ENCODE measurements around the gene PPM1K. TPM values are rescaled to one million over a fixed set of nuclear protein-coding genes. Genes with fewer than 3 reads are reported as not detected.

Gene PPM1K
- total RNA-seq, 1 donor from 2014 or later, result 23.2 TPM

DNA sequence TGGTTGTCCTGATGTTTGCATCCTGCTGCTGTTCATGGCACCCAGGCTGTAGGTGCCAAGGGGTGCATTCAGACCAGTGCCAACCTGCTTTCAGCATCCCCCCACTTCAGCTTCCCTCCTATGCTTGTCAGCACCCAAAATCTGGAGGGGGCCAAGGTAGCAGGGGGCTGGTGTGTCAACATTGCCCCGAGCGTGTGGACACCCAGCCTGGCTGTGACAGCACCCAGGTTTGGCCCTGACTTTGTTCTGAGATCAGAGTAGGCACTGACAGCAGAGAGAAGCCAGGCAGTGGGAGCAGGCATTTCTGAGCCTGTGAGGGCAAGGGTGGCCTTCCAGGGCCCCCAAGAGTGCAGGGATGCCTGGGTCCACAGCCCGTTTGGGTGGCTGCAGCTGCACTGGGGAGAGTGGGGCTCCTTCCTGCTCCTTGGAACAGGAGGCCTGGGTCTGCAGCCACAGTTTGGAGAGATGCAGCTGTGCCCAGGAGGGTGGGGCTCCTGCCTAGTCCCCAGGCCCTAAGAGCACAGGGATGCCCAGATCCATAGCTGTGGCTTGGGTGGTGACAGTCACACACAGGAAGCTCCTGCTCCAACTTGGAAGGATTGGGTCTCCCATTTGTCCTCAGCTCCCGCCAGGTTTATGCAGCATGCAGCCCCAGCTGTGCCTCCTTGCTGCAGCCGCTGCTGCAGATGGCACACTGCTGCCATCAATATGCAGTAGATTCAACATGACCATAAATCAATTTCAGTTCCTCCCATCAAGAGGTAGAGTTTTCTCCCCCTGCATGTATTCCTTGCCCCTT lies 12.3 kb upstream of the PPM1K start:
- no peaks in the 10 kb centered on the region for H3K27me3 Mint-ChIP-seq

DNA sequence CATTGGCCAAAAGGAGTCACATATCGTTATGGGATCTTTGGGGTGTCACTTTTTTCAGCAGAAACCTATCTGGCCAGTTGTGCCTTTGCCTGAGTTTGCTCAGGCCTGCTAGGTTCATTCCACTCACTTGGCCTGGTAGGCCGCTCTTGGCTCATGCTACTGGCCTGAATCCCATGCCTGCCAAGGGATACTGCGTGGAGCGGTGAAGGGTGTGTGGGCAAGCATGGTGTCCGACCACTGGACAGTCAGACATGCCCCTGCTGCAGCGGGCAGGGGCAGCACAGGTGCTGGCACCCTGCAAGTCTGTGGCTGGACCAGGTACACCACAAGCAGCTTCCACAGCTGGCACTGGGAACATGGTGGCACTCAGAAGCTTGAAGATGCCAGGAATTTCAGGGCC lies 11.3 kb upstream of the PPM1K start:
- no peaks in the 10 kb centered on the region for H3K27me3 Mint-ChIP-seq
- TF ChIP-seq CTCF (conservative IDR thresholded peaks at IDR 0.05), result no peak
- DNase-seq (ENCODE audit: extremely low spot score, unreplicated experiment), result no peak
- H3K27ac Mint-ChIP-seq, result no peak overlapping the region
- H3K4me1 Mint-ChIP-seq (ENCODE audit: unreplicated experiment), result no peaks in the 10 kb centered on the region
- no peak overlapping the region for H3K4me3 Mint-ChIP-seq
- no peaks in the 10 kb centered on the region for H3K9me3 Mint-ChIP-seq
- no peaks in the 10 kb centered on the region for H3K36me3 Mint-ChIP-seq

More for the DNA sequence above, 12.3 kb upstream of the PPM1K start:
- Mint-ChIP-seq H3K4me1 (ENCODE audit: unreplicated experiment) (no peaks in the 10 kb centered on the region), H3K4me3 (no peak overlapping the region), H3K9me3 (no peaks in the 10 kb centered on the region), H3K36me3 (no peaks in the 10 kb centered on the region), H3K27ac (no peak overlapping the region)
- DNase-seq (ENCODE audit: extremely low spot score, unreplicated experiment), result no peak
- TF ChIP-seq CTCF (conservative IDR thresholded peaks at IDR 0.05), result no peak

- H3K27ac Mint-ChIP-seq, result no peak overlapping the region
- no peak for TF ChIP-seq CTCF (conservative IDR thresholded peaks at IDR 0.05)
- H3K4me3 Mint-ChIP-seq, result no peak overlapping the region
- no peak for DNase-seq (ENCODE audit: extremely low spot score, unreplicated experiment)
- H3K36me3 Mint-ChIP-seq, result no peaks in the 10 kb centered on the region
- no peaks in the 10 kb centered on the region for H3K4me1 Mint-ChIP-seq (ENCODE audit: unreplicated experiment)
- no peaks in the 10 kb centered on the region for H3K9me3 Mint-ChIP-seq
- no peaks in the 10 kb centered on the region for H3K27me3 Mint-ChIP-seq
Measured at GRCh38 chr4:88291003-88291402, 6.6 kb upstream of the PPM1K start.

DNA sequence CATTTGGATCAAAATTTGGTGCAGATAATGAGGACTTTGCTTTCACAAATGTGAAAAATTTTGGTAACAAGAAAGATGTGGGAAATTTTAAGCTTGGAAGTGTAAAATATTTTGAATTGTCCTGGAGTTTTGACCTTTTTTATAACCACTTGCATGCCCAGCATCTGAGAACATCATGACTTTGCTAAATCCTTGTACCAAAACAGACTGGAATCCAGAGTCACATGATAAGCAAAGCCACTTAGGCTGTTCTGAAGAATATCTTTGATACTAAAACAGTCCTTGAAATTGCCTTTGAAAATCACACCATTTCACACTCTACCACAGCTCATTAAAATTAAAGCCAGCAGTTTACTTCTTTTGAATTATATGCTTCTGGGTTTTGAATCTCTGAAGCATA lies 2.5 kb upstream of the PPM1K start:
- H3K27me3 Mint-ChIP-seq, result no peaks in the 10 kb centered on the region
- no peaks in the 10 kb centered on the region for H3K9me3 Mint-ChIP-seq
- TF ChIP-seq CTCF (conservative IDR thresholded peaks at IDR 0.05), result no peak
- no peaks in the 10 kb centered on the region for H3K36me3 Mint-ChIP-seq
- no peak overlapping the region for H3K27ac Mint-ChIP-seq
- H3K4me1 Mint-ChIP-seq (ENCODE audit: unreplicated experiment), result peaks cover 22% of the 10 kb centered on the region
- DNase-seq (ENCODE audit: extremely low spot score, unreplicated experiment), result no peak
- H3K4me3 Mint-ChIP-seq, result no peak overlapping the region

DNA sequence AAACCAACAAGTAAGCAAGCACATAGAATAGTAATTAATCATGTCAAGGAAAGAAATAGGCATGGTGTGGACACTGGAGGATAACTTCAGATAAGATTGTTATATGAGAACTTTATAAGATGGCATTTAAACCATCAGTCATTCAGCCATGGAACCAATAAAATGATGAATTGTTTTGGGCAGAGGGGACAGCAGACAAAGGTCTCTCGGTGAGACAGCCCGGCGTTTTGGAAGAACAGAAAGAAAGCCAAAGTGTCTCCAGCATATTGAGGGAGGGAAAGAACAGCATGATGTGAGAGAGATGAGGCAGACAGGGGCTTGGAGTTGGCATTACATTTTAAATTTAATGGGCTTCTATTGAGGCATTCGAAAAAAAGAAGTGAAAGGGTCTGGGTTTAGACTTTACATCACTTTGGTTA lies 883 bp upstream of the PPM1K start:
- Mint-ChIP-seq H3K9me3 (no peaks in the 10 kb centered on the region), H3K27ac (peak overlapping the region; percentile 100), H3K4me3 (peak overlapping the region; percentile 100), H3K36me3 (no peaks in the 10 kb centered on the region), H3K27me3 (no peaks in the 10 kb centered on the region), H3K4me1 (ENCODE audit: unreplicated experiment) (peaks cover 26% of the 10 kb centered on the region)
- no peak for DNase-seq (ENCODE audit: extremely low spot score, unreplicated experiment)
- TF ChIP-seq CTCF (conservative IDR thresholded peaks at IDR 0.05), result no peak

Data from type B pancreatic cell (in vitro differentiated cells).